ENCODE measurements around the gene PTRH2. TPM values are rescaled to one million over a fixed set of nuclear protein-coding genes. Genes with fewer than 3 reads are reported as not detected.

PTRH2 gene
- total RNA-seq, 1 experiment from 2014 or later = 59.6 TPM

- peaks cover 0 to 2% of the 10 kb centered on the region in 2 experiments; a peak in 1 of 4 replicates for H3K36me3 ChIP-seq (ENCODE audit: control insufficient read depth in 1 of 2, insufficient read depth in 2 of 2, low read length in 2 of 2)
- peak overlapping the region; percentile 91; the same call in 1 of the 2 replicates for H3K27ac ChIP-seq (ENCODE audit: low read depth, low read length)
- POLR2A ChIA-PET = interaction anchor here (0.7 to 10.0 kb wide), 8 partner anchors 10 to 106 kb away, joined by 3 to 443 read pairs (median 8); partner anchors contain the start of genes PTRH2 and VMP1
- no peak for ATAC-seq
- H3K9me3 ChIP-seq (ENCODE audit: control insufficient read depth in 1 of 2, insufficient read depth in 1 of 2, low read depth in 1 of 2, low read length in 2 of 2) = no peaks in the 10 kb centered on the region
- peak overlapping the region; percentile 56 for H3K9ac ChIP-seq (ENCODE audit: low read length)
- H2AFZ ChIP-seq (ENCODE audit: low read depth, low read length, poor library complexity, severe bottlenecking) = no peak overlapping the region
- H3K4me1 ChIP-seq (ENCODE audit: control insufficient read depth in 1 of 2, insufficient read depth in 2 of 2, low read length in 2 of 2) = peaks cover 84 to 97% of the 10 kb centered on the region in 2 experiments
- TF ChIP-seq ZBTB33 (IDR thresholded peaks at IDR 0.05; ENCODE audit: extremely low read depth, insufficient replicate concordance, low read length) = no peak
- H3K27me3 ChIP-seq (ENCODE audit: insufficient read depth, low read length) = no peaks in the 10 kb centered on the region
- no peak for DNase-seq (ENCODE audit: low read depth, low spot score)
- RAD21 ChIA-PET (ENCODE audit: low non-redundant PET in 1 of 2, low total read pairs in 2 of 2, uncharacterized antibody in 2 of 2, unreplicated experiment in 2 of 2) = interaction anchor here (0.6 to 2.8 kb wide), 6 partner anchors 8 to 211 kb away, joined by 3 to 12 read pairs (median 4); partner anchors contain the start of gene RNFT1 (in 1 of the 2)
- no peaks in the 10 kb centered on the region for H4K20me1 ChIP-seq (ENCODE audit: insufficient read depth)
- H3K4me3 ChIP-seq (replicated peaks in 1 of 2; ENCODE audit: low read depth in 1 of 2, low read length in 2 of 2) = no peak overlapping the region
- no peaks in the 10 kb centered on the region for H3K9me2 ChIP-seq (ENCODE audit: insufficient read depth)
- peaks cover 10% of the 10 kb centered on the region; the same call in 1 of the 2 replicates for H3K79me2 ChIP-seq (ENCODE audit: insufficient read depth, low read length)
- H3K4me2 ChIP-seq (ENCODE audit: low read length) = peak overlapping the region; percentile 53; the same call in 1 of the 2 replicates
- no TSS peak for BruUV-seq (replicated peaks)
- intact Hi-C loops (cut with micrococcal nuclease) = loop anchor here (1.0 to 5.0 kb wide), 4 partner anchors 30 to 441 kb away; no protein-coding TSS in a partner anchor
- CTCF ChIA-PET = interaction anchor here (0.7 to 4.8 kb wide), 20 partner anchors 9 to 442 kb away, joined by 3 to 40 read pairs (median 8); no protein-coding TSS in a partner anchor
Observed at GRCh38 chr17:59752922-59753321, 45.7 kb upstream of the PTRH2 start.

- H3K79me2 ChIP-seq (ENCODE audit: insufficient read depth, low read length) = peaks cover 5% of the 10 kb centered on the region; the same call in 1 of the 2 replicates
Observed at GRCh38 chr17:59752446-59752845, 45.2 kb upstream of the PTRH2 start.

More at GRCh38 chr17:59752446-59752845, 45.2 kb upstream of the PTRH2 start:
- Histone ChIP-seq H4K20me1 (ENCODE audit: insufficient read depth) (no peaks in the 10 kb centered on the region), H3K27ac (ENCODE audit: low read depth, low read length) (peak overlapping the region; percentile 15; the same call in 1 of the 2 replicates), H3K4me3 (replicated peaks in 1 of 2; ENCODE audit: low read depth in 1 of 2, low read length in 2 of 2) (no peak overlapping the region), H3K4me2 (ENCODE audit: low read length) (no peak overlapping the region), H2AFZ (ENCODE audit: low read depth, low read length, poor library complexity, severe bottlenecking) (no peak overlapping the region), H3K9me2 (ENCODE audit: insufficient read depth) (no peaks in the 10 kb centered on the region), H3K9me3 (ENCODE audit: control insufficient read depth in 1 of 2, insufficient read depth in 1 of 2, low read depth in 1 of 2, low read length in 2 of 2) (no peaks in the 10 kb centered on the region), H3K36me3 (ENCODE audit: control insufficient read depth in 1 of 2, insufficient read depth in 2 of 2, low read length in 2 of 2) (no peaks in the 10 kb centered on the region), H3K27me3 (ENCODE audit: insufficient read depth, low read length) (no peaks in the 10 kb centered on the region), H3K4me1 (ENCODE audit: control insufficient read depth in 1 of 2, insufficient read depth in 2 of 2, low read length in 2 of 2) (peaks cover 80 to 92% of the 10 kb centered on the region in 2 experiments), H3K9ac (ENCODE audit: low read length) (no peak overlapping the region)
- CTCF ChIA-PET = interaction anchor here (0.6 to 4.8 kb wide), 18 partner anchors 10 to 441 kb away, joined by 3 to 40 read pairs (median 8); no protein-coding TSS in a partner anchor
- ATAC-seq (no peak), DNase-seq (ENCODE audit: low read depth, low spot score) (no peak)
- RAD21 ChIA-PET (ENCODE audit: low non-redundant PET in 1 of 2, low total read pairs in 2 of 2, uncharacterized antibody in 2 of 2, unreplicated experiment in 2 of 2) = interaction anchor here (0.6 to 2.8 kb wide), 6 partner anchors 8 to 212 kb away, joined by 3 to 12 read pairs (median 3); partner anchors contain the start of gene RNFT1 (in 1 of the 2)
- TF ChIP-seq ZBTB33 (IDR thresholded peaks at IDR 0.05; ENCODE audit: extremely low read depth, insufficient replicate concordance, low read length) (no peak), RAD21 (IDR thresholded peaks at IDR 0.05; ENCODE audit: low read depth) (no peak), YY1 (IDR thresholded peaks at IDR 0.05; ENCODE audit: extremely low read depth, insufficient replicate concordance, low read depth, low read length) (no peak), SP1 (IDR thresholded peaks at IDR 0.05; ENCODE audit: low read depth) (no peak), MAX (IDR thresholded peaks at IDR 0.05) (no peak), SIN3A (IDR thresholded peaks at IDR 0.05; ENCODE audit: low read depth) (no peak), EGR1 (IDR thresholded peaks at IDR 0.05; ENCODE audit: low read depth) (no peak), EZH2phosphoT487 (IDR thresholded peaks at IDR 0.05; ENCODE audit: borderline replicate concordance) (no peak), CEBPB (IDR thresholded peaks at IDR 0.05; ENCODE audit: low read depth) (no peak), POLR2AphosphoS5 (IDR thresholded peaks at IDR 0.05; ENCODE audit: low read depth, low read length) (no peak)
- no TSS peak for BruUV-seq (replicated peaks)
- intact Hi-C loops (cut with micrococcal nuclease) = loop anchor here (5.0 kb wide), 1 partner anchor 440 kb away; no protein-coding TSS in a partner anchor
- POLR2A ChIA-PET = interaction anchor here (0.7 to 10.0 kb wide), 8 partner anchors 10 to 107 kb away, joined by 3 to 443 read pairs (median 8); partner anchors contain the start of genes PTRH2 and VMP1
